Stimulated activated naive CD4-positive, alpha-beta T cell treated with Interleukin-2 at 50 U/mL for 16 hours (primary cell): Measurements from ENCODE around the gene MYO10.

Source experiments
- DNase-seq: peaks from one replicate; lab custom pipeline; 2025; lab: John Stamatoyannopoulos, UW

MYO10 gene

DNA sequence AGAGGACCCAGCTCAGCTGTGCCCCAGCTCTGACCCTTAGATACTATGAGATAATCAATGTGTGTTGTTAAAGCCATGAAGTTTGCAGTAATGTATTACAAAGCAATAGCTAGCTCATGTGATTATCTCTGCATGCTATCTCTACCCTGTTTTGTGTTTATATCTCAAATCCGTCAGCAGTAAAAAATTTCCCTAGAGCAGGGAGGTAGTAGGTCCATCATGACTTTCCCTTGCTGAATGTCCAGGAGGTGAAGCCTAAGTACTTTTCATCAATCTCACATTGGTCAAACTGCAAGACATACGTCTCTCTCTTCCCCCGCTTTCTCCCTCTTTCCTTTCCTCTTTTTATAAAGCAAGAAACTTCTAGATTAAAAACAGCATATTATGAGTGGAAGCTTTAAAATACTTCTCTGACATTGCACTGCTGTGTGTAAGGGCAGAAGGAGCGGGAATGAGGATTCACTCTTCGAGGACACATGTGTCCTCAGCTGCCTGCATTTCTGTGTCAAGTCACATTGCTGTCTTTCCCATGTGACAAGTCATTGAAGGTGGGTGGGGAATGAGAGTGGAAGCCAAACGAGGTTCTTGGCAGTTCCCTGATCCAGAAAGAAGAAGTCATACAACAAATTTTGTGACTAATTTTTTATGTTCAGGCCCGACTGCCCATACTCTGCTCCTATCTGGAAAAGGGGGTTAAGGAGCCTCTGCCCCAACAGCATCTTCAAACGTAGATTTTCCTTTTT, 226.2 kb downstream of the MYO10 start:
- DNase-seq: no peak

DNA sequence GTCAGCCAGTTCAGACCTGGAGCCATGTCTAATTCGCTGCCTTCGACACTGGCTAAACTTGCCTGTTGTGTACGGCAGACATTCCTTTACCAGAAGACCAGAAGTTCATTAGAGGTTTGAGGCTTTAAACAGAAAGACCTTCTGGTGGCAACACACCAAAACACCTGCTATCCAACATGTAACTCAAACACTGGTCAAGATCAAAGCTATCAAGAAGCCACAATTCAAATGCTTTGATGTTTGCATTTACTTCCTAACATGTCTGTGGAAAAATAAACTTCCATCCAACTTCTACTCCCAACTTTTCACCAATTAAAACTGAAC, 228.3 kb downstream of the MYO10 start:
- DNase-seq: no peak

DNA sequence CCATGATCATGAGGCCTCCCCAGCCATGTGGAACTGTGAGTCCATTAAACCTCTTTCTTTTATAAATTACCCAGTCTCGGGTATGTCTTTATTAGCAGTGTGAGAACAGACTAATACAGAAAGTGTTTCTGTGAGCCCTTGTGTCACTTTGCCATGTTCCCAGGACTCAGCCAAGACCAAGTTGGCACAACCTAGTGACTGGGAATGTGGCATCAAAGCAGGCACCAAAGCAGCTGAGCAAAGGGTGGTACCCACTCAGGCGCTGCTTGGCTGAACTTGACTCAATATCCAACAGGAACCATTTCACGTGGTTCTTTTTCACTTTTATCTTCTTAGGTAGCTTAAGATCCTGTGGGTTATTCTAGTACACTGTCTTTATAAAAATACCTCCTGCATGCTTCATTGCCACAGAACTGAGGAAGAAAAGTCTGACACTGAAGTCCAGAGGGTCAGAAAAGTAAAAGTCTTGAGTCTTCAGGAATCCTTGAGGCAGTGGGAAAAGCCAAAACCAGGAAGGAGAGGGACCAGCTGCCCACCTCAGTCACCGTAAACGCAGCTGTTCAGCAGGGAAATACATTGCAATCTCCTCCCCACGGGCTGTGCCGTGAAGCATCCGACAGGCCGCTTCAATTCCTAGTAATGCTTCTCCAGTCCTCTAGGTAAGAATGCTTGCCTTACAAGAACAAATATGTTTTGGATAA, 228.8 kb downstream of the MYO10 start:
- DNase-seq: no peak

DNA sequence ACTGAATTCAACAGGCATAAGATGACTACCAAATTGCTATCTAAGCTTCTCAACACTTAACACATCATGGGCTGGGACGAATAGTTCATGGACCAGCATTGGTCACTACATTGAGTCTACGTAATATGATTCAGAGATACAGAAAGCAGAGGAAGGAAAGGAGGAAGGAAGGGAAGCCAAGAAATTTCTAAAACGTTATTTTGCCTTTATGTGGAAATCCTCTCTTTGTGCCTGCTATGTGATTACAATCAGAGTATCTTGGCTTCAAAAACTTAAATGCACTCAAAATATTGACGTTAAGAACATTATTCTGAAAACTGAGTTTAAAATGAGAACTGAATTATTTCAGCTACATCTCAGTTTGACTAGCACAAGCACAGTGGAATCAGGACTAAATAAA, 231.1 kb downstream of the MYO10 start:
- no peak for DNase-seq

DNA sequence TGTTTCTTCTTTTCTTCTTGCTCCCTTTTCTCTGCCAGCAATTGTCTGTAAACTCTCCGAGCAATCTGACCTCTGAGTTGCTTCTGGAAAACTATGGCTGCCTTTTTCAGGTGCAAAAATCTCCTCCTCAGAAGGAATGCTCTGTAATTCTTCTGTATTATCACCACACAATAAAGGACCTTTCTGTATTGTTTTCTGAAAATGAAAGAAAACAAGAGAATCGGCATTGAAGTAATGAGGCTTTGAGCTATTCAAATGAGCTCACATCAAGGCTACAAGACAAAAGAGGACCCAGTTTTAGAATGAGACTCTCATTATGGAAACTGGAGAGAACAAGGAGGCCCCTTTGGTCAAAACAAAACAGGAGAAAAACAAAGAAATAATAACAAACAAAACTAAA, 233.1 kb downstream of the MYO10 start:
- DNase-seq: no peak

- no peak for DNase-seq
Measured at GRCh38 chr5:16701134-16702099, 234.7 kb downstream of the MYO10 start.

DNA sequence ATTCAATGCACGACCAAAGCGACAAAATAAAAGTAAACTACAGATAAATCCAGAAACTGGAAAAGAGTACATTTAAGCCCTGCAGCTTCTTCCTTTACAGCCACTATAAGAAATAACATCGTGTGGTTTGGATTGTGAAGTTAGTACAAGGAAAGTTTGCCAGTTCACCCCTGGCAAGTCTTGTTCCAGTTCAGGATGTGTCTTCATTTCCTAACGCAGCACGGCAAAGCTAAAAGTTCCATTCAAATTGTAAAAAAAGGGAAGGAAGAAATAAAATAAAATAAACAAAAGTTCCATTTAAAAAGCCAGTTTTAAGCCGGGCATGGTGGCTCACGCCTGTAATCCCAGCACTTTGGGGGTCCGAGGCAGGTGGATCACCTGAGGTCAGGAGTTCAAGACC, 236.0 kb downstream of the MYO10 start:
- DNase-seq: no peak

DNA sequence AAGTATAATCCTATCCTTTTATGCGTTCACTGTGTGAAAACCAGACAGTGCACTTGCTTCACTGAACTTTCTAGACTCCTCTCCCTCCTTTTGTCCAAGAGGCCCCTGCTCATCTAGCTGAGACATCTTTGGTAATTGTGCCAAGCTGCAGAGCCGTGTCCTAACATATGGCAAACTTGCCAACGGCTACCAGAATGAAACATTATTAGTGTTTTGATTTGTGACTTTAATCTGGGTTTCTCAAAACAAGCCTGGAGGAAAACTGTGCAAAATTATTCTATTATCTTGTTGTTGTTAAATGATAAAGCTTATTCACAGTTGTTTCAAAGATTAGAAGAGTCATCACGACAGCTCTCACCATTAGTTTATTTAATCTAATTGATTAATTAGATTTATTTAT, 240.3 kb downstream of the MYO10 start:
- no peak for DNase-seq

DNA sequence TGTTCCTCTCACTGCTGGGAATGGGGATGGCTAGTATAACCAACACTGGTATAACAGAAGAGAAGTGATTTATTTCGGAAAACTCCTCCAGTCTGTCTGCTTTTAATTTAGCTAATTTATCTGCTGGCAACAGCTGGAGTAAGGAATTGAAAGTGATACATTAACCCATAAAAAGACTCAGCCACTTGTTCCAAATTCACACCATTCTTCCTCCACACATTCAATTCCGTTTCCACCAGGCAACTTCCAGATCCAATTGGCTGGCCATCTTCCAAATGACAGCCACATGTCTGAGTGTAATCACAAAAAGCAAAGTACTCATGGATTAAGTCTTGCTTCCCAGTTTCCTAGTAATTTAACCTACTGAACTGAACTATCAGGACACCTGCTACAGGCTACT, 242.2 kb downstream of the MYO10 start:
- no peak for DNase-seq

GRCh38 chr5:16691731-16692130, 244.4 kb downstream of the MYO10 start:
- DNase-seq: no peak

DNA sequence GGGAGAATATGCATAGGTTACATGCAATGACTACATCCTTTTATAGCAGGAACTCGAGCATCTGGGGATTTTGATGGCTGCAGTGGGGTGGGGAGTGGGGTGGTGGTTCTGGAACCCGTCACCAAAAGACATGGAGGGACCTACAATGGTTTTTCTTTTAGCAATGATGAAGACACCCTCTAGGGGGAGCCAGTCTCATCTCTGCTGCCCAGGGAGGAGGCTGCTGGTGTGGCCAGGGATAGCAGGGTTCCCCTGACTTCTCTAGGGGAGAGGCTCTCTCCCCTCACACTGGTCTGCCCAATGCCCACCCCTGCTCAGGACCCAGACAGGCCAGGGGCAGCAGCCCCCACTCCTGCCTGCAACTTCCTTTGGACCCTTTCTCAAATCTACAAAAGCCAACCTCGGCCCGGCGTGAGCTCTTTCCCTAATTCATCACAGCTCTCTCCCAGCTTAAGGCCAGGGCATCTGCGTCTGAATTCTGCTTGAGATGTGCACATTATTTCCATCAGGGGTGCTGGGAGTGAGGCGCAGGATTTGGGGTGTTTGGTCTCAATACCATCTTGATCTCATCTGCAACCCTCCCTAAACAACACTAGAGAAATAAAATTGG, 245.7 kb downstream of the MYO10 start:
- DNase-seq: no peak

- no peak for DNase-seq
Measured at GRCh38 chr5:16687898-16688297, 248.2 kb downstream of the MYO10 start.

GRCh38 chr5:16685069-16685468, 251.0 kb downstream of the MYO10 start:
- no peak for DNase-seq

GRCh38 chr5:16681876-16682275, 254.2 kb downstream of the MYO10 start:
- DNase-seq: no peak

DNA sequence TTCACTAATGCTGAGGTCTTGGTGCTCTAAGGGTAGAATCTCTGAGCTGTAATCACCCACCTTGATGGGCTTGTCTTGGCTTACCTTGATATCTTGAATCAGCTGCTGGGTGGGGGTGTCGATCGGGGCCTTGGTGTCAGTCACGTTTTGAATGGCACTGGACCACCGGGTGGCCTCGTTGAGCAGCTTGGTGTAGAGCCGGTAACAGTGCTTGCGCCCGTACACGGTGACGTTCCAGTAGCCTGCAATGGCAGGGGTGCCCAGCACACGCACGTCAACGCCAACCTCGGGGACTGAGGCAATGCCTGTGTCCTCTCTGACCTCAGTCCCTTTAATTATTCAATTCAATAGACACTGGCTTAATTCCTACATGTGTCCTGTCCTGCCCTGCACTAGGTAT, 256.2 kb downstream of the MYO10 start:
- DNase-seq: no peak

- no peak for DNase-seq
Measured at GRCh38 chr5:16679190-16679589, 256.9 kb downstream of the MYO10 start.

DNA sequence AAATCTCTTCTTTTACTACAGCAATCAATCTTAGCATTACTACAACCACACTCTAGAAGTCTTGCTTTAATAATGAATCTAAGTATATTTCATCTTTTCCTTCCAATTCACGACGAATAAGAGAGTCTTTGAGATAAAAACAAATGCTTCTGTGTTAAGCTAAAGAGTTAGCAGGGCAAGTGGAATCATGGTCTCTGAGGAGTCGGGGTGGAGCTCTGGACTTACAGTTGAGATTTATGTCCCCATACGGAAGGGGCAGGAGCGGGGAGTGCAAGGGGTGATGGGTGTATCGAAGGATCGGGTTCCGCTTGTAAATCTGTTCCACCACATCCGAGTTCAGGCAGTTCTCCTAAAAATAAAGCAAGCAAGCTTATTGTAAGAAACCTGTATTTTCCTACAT, 260.3 kb downstream of the MYO10 start:
- no peak for DNase-seq

- DNase-seq: no peak
Measured at GRCh38 chr5:16674750-16675149, 261.3 kb downstream of the MYO10 start.

DNA sequence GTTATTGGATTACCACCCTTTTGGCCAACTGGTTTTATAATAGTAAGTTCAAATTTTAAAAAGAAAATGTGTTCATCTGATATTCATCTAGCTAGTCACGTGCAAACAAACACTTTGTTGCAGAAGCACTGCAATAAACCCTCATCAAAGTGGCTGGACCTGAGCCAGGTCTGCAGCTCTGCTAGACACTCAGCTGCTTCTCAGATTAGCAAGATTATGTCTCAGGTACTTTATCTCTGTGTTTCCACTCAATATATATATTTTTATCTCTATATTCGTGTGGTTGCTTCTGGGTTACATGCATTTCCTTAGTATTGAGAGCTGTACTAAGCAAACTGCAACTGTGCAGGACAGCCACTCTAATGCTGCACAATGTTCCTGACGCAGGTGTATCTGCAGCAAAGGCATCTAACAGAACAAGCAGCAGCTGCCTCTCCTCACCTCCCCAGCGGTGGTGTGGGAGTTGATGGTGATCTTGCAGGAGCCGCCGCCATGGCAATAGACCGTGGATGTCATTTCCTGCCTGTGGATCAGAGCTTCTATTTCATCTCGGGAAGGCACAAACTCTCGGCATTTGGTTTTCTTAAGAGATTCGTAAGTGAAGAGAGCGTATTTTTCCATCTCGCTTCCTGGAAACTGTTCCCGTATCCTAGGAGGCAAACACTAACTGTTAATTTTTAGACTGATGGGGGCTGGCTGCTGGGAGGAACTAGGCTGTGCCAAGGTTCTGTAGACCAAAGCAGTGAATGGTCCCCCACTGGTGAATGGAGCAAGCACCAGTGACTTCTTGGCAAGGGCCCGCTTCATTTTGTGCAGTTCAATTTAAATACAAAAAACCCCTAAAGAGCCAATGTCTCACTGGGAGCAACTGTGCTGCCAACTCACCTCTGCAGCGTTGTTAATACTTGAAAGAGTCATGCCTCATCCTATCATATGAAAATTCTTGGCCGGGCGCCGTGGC, 262.6 kb downstream of the MYO10 start:
- DNase-seq: no peak

- no peak for DNase-seq
Measured at GRCh38 chr5:16671208-16671607, 264.9 kb downstream of the MYO10 start.

DNA sequence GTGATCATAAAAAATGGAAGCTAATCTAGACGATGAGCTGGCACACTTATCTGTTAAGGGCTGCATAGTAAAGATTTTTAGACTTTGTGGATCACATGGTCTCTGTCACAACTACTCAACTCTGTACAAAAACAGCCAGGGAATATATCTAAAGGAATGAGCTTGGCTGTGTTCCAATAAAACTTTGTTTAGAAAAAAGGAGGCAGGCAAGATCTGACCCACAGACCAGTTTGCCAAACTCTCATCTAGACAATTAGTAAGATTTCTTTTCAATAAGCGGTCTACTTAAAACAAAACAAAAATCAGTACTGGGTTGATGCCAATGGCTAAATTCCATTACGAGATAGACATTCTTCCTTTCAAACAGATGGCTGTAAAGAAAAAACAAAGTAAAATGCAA, 266.3 kb downstream of the MYO10 start:
- no peak for DNase-seq
